ENCODE data around the gene ARID5B.
"Not testable (repeated sequence)": the region's sequence is repeated elsewhere in the genome, so short reads cannot be mapped to it uniquely, and the experiment has no call there.

Gene ARID5B

GRCh38 chr10:62019685-62020359 is 118.3 kb downstream of the ARID5B start:
- no peak for DNase-seq

- DNase-seq, result no peak
Measured at GRCh38 chr10:62021128-62021665, 119.7 kb downstream of the ARID5B start.

DNA sequence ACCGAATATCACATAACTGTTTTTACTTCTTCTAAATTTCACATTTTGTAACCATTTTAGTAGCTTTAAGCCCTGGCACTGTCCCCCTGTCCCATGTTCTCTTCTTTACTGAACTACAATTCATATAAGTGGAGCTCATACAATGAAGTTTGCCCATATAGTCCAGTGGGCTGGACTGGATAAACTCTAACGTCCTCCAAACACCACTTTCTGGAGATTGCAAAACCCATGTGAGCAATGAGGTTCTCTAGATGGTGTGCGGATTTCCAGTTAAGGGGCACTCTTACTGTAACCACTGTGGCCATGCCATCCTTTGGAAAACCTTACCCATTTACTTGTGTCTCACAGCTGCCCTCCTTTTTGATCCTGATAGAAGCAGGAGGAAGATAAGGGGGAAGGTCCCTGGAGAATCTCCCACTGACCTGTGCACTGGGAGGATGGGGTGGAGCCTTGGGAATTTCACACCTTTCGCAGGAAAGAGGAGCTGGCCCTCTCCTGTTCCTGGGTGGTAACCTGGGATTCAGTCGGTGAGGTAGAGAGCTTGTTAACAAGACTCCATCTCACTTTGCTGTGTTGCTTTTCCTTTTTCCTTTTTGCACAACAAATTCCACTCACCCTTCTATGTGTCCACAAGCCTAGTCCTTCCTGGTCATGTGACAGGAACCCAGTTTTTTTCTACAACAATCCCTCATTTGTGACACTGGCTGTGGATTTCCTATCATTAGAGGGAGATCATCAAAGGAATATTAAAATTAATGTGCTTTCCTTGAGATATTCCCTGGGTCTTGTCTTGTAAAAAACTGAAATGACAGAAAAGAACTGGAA is 120.7 kb downstream of the ARID5B start:
- DNase-seq, result no peak

- DNase-seq, result no peak
Measured at GRCh38 chr10:62022830-62023229, 121.3 kb downstream of the ARID5B start.

DNA sequence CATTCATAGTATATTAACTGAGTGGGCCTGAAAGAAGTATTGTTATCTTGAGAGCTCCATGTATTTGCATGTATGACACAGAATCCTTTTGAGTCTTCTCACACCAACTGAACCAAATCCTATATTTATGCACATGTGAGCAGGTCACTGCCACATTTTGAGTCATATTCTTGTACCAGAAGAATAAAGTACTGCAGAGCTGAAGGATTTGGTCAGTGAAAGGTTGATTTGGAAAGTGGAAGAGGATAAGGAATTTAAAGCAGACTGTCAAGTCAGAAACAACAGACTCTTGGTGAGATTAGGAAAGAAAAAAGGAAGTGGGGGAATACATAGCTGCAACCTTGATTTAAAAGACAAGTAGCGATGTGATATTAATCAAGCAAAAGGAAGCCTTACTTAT is 121.8 kb downstream of the ARID5B start:
- no peak for DNase-seq

GRCh38 chr10:62024026-62024701 is 122.7 kb downstream of the ARID5B start:
- no peak for DNase-seq

GRCh38 chr10:62025134-62025794 is 123.8 kb downstream of the ARID5B start:
- DNase-seq, result no peak

DNA sequence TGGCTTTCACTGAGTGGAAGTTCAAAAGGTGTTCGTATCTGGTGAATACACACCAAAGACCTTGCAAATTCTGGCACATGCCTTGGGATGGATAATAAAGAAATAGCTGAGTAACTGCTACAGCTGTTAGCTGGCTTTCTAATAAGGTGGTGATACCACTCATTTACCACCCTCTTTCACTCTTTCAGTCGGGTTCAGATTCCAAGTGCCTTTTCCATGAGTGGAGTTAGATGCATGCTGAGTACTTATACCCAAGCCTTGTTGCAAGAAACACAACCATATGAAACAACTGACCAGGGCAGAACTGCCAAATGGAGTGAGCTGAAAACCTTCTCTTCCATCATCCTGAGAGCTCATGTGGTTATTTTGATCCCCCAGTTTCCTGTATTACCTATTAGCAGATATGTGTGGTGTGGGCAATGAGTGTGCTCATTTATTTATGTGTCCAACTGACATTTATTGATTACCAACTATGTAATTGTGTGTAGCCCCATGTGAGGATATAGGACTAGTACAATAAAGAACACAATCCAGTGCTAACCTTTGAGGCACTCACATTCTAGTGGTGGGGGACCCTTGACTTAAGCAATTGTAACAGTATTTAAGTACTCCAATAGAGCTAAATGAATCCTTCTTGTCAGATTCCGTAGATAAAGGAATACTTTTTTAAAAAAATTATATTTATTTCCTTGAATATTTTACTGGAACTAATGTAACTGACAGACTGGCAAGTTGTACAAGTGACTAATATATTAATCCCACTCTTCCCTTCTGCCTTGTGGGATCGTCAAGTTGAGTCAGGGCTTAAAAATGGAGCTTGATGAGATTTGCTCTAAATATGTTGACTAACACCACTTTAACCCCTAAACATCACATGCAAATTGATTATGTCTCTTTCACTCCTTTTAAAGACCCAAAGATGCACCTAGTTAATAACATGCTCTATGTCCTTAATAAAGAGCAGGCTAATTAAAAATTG is 124.7 kb downstream of the ARID5B start:
- no peak for DNase-seq

- no peak for DNase-seq
Measured at GRCh38 chr10:62027841-62028501, 126.5 kb downstream of the ARID5B start.

DNA sequence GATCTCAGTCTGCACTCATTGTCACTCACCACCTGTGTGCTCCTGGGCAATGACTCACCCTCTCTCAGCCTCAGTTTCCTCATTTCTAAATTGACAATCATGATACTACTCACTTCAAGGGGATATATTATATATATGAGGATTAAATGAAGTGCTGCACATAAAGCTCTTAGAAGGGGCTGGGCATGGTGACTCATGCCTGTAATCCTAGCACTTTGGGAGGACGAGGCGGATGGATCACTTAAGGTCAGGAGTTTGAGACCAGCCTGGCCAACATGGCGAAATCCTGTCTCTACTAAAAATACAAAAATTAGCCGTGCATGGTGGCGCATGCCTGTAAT is 127.0 kb downstream of the ARID5B start:
- DNase-seq, result not testable (repeated sequence)

- no peak for DNase-seq
Measured at GRCh38 chr10:62029401-62029800, 127.9 kb downstream of the ARID5B start.

GRCh38 chr10:62031507-62031906 is 130.0 kb downstream of the ARID5B start:
- no peak for DNase-seq

DNA sequence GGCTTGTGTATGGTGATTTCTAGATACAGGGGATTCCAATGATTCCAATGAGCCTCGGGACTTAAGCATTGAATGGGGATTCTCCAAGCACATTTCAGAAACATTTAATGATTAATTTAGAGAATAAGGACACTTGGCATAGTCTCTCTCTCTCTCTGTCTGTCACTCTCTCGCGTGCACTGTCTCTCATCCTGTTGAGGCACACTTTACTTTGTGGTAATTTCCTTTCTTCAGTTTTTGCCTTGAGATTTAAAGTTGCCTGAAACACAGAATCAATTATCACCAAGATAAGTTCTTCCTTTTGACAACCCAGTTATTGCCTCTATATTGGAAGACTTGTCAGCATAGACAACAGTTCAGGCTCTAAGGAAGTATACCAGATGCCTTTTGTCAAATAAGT is 131.6 kb downstream of the ARID5B start:
- no peak for DNase-seq

- DNase-seq, result no peak
Measured at GRCh38 chr10:62034096-62034640, 132.7 kb downstream of the ARID5B start.

DNA sequence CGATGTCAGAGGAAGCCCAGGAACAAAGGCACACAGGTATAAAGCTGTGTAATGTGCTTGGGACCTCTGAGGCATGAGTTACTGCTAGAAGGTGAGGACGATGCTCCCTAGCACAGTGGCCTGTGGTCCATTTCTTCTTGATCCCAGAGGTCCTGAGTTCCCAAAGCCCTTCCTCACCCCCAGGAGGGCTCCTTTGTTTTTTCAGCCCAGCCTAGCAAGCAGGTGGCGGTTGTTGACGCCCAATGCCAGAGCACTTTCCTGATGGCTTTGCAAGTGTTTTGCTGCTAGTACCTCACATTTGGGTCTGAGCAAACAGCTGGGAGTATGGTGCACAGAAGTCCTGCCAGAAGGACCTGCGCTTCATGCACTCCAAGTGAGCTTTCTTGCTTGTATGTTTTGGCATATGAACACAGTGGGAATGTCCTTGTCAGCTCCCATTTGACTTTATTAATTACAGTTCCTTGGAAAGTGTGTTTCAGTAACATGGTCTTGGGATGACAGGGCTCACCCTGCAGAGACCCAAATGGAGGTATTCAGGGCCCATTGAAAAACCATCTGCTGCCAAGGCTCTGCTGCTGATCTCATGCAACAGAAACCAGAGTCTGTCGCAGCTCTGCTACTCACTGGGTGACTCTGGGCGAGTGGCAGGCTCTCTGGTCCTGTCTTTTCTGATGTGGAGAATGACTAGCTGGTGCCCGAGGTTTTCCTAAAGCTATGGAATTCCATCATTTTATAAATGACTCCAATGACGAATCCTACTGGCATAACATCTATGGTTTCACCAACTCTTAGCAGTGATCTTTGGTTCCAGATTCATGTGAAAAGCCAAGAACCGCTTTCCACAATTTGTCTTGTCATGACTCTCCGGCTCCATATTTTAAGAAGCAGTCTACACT is 134.9 kb downstream of the ARID5B start:
- DNase-seq, result no peak

DNA sequence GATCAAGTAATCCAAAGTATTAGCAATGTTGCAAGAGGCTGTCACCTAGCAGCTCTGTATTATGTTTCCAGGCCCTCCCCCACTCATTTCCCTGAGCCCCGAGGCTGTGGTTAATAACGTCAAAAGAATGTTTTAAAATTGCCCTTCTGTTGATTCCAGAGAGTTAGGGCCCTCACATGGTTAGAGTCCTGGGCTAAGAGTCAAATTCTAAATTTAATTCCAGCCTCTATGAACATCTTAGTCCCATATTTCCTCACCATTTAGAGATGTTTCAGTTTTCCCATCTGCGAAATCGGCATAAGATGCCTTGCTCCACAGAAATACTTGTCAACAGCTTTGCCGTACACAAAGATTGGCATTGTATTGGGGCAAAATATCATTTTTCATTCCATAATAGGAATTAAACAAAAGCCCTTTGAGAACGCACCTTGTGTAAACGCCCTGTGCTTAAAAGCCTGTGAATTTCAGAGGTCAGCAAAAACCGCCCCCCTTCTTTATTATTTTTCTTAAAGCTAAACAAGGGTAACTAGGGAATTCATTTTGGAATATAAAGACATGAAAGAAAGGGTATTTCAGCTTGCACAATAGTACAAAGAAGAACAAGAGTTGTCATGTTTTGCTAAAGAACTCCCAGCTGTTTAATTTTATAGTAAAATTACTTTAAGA is 135.8 kb downstream of the ARID5B start:
- DNase-seq, result no peak

DNA sequence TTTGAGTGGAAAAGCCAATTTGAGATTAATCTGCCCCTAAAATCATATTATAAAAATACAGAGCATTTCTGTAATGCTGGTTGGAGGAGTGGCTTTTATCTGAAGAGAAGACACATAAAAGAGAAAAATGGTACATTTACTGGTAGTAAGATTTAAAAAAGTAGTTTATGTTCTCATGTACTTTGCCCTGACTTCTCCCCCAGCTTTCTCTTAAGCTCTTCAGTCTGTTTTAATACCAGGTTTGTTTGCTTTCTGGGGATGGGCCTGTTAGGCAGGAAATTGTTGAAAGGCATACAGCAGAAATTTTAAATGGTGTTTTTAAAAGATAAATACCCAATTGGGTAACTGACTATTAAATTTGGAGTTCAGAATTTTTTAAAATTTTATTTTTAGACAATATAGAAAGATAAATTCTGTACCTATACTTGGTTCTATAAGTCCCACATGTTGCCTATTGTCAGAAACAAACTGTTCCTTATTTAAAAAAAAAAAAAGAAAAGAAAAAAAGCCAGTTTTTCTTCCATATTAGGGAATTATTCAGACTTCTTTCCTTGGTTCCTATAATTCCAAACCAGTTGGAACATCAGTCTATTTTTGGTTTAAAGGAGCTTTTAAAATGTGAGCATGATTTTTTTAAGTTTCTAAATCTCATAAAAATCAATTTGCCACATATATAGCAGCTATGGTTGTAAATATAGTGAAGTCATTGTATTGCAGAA is 136.6 kb downstream of the ARID5B start:
- no peak for DNase-seq

DNA sequence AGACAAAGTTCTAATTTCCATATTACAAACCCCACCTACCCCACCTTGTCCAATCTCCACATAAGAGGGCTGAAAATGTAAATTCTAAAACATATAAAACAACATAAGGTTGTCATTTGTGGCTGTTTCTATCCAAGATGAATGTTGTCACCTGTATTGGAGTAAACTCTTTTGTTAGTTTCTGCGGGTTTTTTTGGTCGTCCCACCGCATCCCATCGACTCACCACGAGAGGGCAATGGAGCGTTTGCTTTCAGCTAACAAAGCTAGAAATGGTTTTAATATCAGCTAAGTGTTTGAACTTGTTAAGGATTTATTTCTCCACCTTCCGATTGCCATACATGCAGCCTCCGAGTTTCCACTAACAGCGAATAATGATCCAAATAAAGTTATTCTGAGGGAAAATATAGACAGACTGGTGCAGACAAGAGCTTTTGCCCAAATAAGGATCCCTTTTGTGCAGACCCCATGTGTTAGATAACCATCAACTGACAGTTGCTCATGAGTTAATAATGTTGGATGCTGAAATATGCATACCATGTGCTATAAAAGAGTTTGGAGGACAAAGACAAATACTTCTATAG is 137.2 kb downstream of the ARID5B start:
- DNase-seq, result peak; percentile 69 to 79
